ENCODE data around the gene CHRNA10.

CHRNA10 gene

GRCh38 chr11:3632070-3632660, 39.0 kb downstream of the CHRNA10 start:
- no peak for DNase-seq (ENCODE audit: low spot score)

- DNase-seq (ENCODE audit: low spot score), result no peak
These were observed 39.9 kb downstream of the CHRNA10 start for GRCh38 chr11:3631331-3631730.

- DNase-seq (ENCODE audit: low spot score), result no peak
These were observed 43.9 kb downstream of the CHRNA10 start for GRCh38 chr11:3627291-3627690.

GRCh38 chr11:3626250-3626960, 44.8 kb downstream of the CHRNA10 start:
- no peak for DNase-seq (ENCODE audit: low spot score)

GRCh38 chr11:3623767-3624458, 47.3 kb downstream of the CHRNA10 start:
- no peak for DNase-seq (ENCODE audit: low spot score)

GRCh38 chr11:3623121-3623520, 48.1 kb downstream of the CHRNA10 start:
- DNase-seq (ENCODE audit: low spot score), result no peak

- DNase-seq (ENCODE audit: low spot score), result no peak
These were observed 48.7 kb downstream of the CHRNA10 start for GRCh38 chr11:3622521-3622920.

GRCh38 chr11:3617990-3618389, 53.2 kb downstream of the CHRNA10 start:
- no peak for DNase-seq (ENCODE audit: low spot score)

- no peak for DNase-seq (ENCODE audit: low spot score)
These were observed 54.3 kb downstream of the CHRNA10 start for GRCh38 chr11:3616721-3617460.

GRCh38 chr11:3615998-3616397, 55.2 kb downstream of the CHRNA10 start:
- DNase-seq (ENCODE audit: low spot score), result no peak

All from D341Med (cell line).